MCF 10A (cell line): ENCODE results near the gene CRTAC1. TPM values are rescaled to one million over a fixed set of nuclear protein-coding genes. Genes with fewer than 3 reads are reported as not detected.

Source experiments
- BruUV-seq: library from RNA; stranded (reverse); fragments of 400-500 nt; replicated peaks from 2 replicates; lab custom pipeline; 2021; lab: Mats Ljungman, UMichigan
- CTCF ChIA-PET: fragments of 300-600 bp; sonication (Branson Sonifier 250); formaldehyde crosslinking; extraction: SDS; loops from one replicate; lab custom pipeline; 2021; ENCODE audit warnings: antibody characterized with exemption, inconsistent platforms; lab: Yijun Ruan, JAX
- POLR2A ChIA-PET: fragments of 300-600, 350-650 bp; sonication (Branson Sonifier 250); formaldehyde crosslinking; extraction: SDS; loops from one replicate; lab custom pipeline; 2020; ENCODE audit warnings: antibody characterized with exemption, inconsistent platforms; lab: Yijun Ruan, JAX
- DNase-seq: peaks from one replicate; pipeline ENCODE4 v3.0.0-alpha.2; 2018; ENCODE audit not compliant: unreplicated experiment
- H3K27ac Mint-ChIP-seq: one replicate; pipeline ENCODE4 v1.8.0; 2022; ENCODE audit warnings: mild to moderate bottlenecking, low read depth, mixed read lengths; ENCODE audit not compliant: unreplicated experiment
- H3K27me3 Mint-ChIP-seq: one replicate; pipeline ENCODE4 v1.8.0; 2022; ENCODE audit warnings: mixed read lengths; ENCODE audit not compliant: insufficient read depth, unreplicated experiment
- H3K36me3 Mint-ChIP-seq: one replicate; pipeline ENCODE4 v1.8.0; 2022; ENCODE audit warnings: mild to moderate bottlenecking, moderate library complexity, mixed read lengths; ENCODE audit not compliant: insufficient read depth, unreplicated experiment
- H3K4me1 Mint-ChIP-seq: one replicate; pipeline ENCODE4 v1.8.0; 2022; ENCODE audit warnings: mixed read lengths; ENCODE audit not compliant: insufficient read depth, unreplicated experiment
- H3K4me3 Mint-ChIP-seq: one replicate; pipeline ENCODE4 v1.8.0; 2022; ENCODE audit warnings: mild to moderate bottlenecking, moderate library complexity, mixed read lengths; ENCODE audit not compliant: unreplicated experiment
- H3K9me3 Mint-ChIP-seq: one replicate; pipeline ENCODE4 v1.8.0; 2022; ENCODE audit warnings: mixed read lengths; ENCODE audit not compliant: unreplicated experiment
- CTCF ChIP-seq: fragments of 200-600 bp; IDR thresholded peaks from one replicate; pipeline ENCODE4 v1.8.0; 2022; ENCODE audit warnings: antibody characterized with exemption, mild to moderate bottlenecking; ENCODE audit not compliant: unreplicated experiment
- intact Hi-C: fragments of 100-400 bp; cut with micrococcal nuclease; formaldehyde crosslinking; loops from 2 replicates; pipeline ENCODE4 v1.14.1; 2022
- total RNA-seq: library from RNA; stranded (reverse); gene quantifications from 2 replicates; pipeline ENCODE4 v1.2.3, GENCODE V29; 2022

Gene CRTAC1
- total RNA-seq, 1 experiment from 2014 or later, result not detected

GRCh38 chr10:97937054-97937453, 93.4 kb downstream of the CRTAC1 start:
- POLR2A ChIA-PET, result no interaction called here
- DNase-seq, result no peak
- Mint-ChIP-seq H3K9me3 (no peaks in the 10 kb centered on the region), H3K4me3 (no peak overlapping the region), H3K27ac (no peak overlapping the region), H3K27me3 (peaks cover 29% of the 10 kb centered on the region), H3K36me3 (no peaks in the 10 kb centered on the region), H3K4me1 (no peaks in the 10 kb centered on the region)
- BruUV-seq, result no TSS peak
- no peak for TF ChIP-seq CTCF
- intact Hi-C loops, result no loop called here
- CTCF ChIA-PET, result no interaction called here

- Mint-ChIP-seq H3K9me3 (no peaks in the 10 kb centered on the region), H3K36me3 (no peaks in the 10 kb centered on the region), H3K4me3 (no peak overlapping the region), H3K27me3 (peaks cover 34% of the 10 kb centered on the region), H3K27ac (no peak overlapping the region), H3K4me1 (no peaks in the 10 kb centered on the region)
- intact Hi-C loops, result no loop called here
- DNase-seq, result no peak
- ChIA-PET CTCF (no interaction called here), POLR2A (no interaction called here)
- BruUV-seq, result no TSS peak
- no peak for TF ChIP-seq CTCF
Measured at GRCh38 chr10:97936126-97936525, 94.3 kb downstream of the CRTAC1 start.

GRCh38 chr10:97932932-97933530, 97.4 kb downstream of the CRTAC1 start:
- H3K4me3 Mint-ChIP-seq, result no peak overlapping the region
- no peaks in the 10 kb centered on the region for H3K9me3 Mint-ChIP-seq
- no peaks in the 10 kb centered on the region for H3K4me1 Mint-ChIP-seq
- H3K27ac Mint-ChIP-seq, result no peak overlapping the region
- TF ChIP-seq CTCF, result no peak
- H3K36me3 Mint-ChIP-seq, result no peaks in the 10 kb centered on the region
- BruUV-seq, result no TSS peak
- H3K27me3 Mint-ChIP-seq, result peaks cover 41% of the 10 kb centered on the region
- intact Hi-C loops, result no loop called here
- DNase-seq, result no peak
- ChIA-PET POLR2A (no interaction called here), CTCF (no interaction called here)

- TF ChIP-seq CTCF, result no peak
- no TSS peak for BruUV-seq
- Mint-ChIP-seq H3K9me3 (no peaks in the 10 kb centered on the region), H3K4me3 (no peak overlapping the region), H3K36me3 (no peaks in the 10 kb centered on the region), H3K4me1 (no peaks in the 10 kb centered on the region), H3K27me3 (peaks cover 39% of the 10 kb centered on the region), H3K27ac (no peak overlapping the region)
- POLR2A ChIA-PET, result interaction anchor here (0.7 kb wide), 2 partner anchors 140 to 1130 kb away, joined by 3 read pairs; no protein-coding TSS in a partner anchor
- no peak for DNase-seq
- CTCF ChIA-PET, result interaction anchor here (0.6 to 2.8 kb wide), 4 partner anchors 16 to 1261 kb away, joined by 4 to 10 read pairs (median 4); no protein-coding TSS in a partner anchor
- intact Hi-C loops, result no loop called here
Measured at GRCh38 chr10:97931041-97931440, 99.4 kb downstream of the CRTAC1 start.
